Left lung (tissue), 10 donors: Measurements from ENCODE around the gene PTPRN2. TPM values are rescaled to one million over a fixed set of nuclear protein-coding genes. Genes with fewer than 3 reads are reported as not detected.

ENCODE experiments used
- ATAC-seq: fragments of 200-7000 bp; cut with Tn5 transposase; one replicate; pipeline ENCODE4 v1.9.1; 2020; ENCODE audit warnings: moderate library complexity
- DNase-seq, 4 donors: peaks; one replicate each; pipeline ENCODE4 v3.0.0-alpha.2; 2013 to 2020
- H3K27ac ChIP-seq, 2 donors: fragments of 200-600 bp; sonication (generic) in 1 of 2; one replicate each; pipeline versions ENCODE4 v1.5.0 to v1.8.0; 2020 to 2021
- H3K27me3 ChIP-seq, 2 donors: fragments of 200-600 bp; sonication (generic) in 1 of 2; one replicate each; pipeline versions ENCODE4 v1.5.0 to v1.8.0; 2020 to 2021
- H3K36me3 ChIP-seq, 2 donors: fragments of 200-600 bp; sonication (generic) in 1 of 2; one replicate each; pipeline versions ENCODE4 v1.5.0 to v1.8.0; 2020 to 2021
- H3K4me1 ChIP-seq, 2 donors: fragments of 200-600 bp; one replicate each; pipeline ENCODE4 v1.8.0; 2021
- H3K4me3 ChIP-seq, 2 donors: fragments of 200-600 bp; sonication (generic) in 1 of 2; one replicate each; pipeline versions ENCODE4 v1.5.0 to v1.8.0; 2020 to 2021; ENCODE audit warnings: mild to moderate bottlenecking in 1 of 2
- H3K9me3 ChIP-seq, 2 donors: fragments of 200-600 bp; sonication (generic) in 1 of 2; one replicate each; pipeline versions ENCODE4 v1.5.0 to v1.8.0; 2020 to 2021
- CTCF ChIP-seq, 2 donors: fragments of 200-600 bp; sonication (generic) in 1 of 2; IDR thresholded peaks; one replicate each; pipeline versions ENCODE4 v1.5.0 to v1.8.0; 2021; ENCODE audit warnings: antibody characterized with exemption in 2 of 2
- intact Hi-C, 2 donors: fragments of 100-400 bp; cut with DNase I; formaldehyde crosslinking; loops; one replicate each; pipeline versions ENCODE4 v1.11.2 to v1.14.2; 2022
- polyA plus RNA-seq, 6 donors: library from polyadenylated mRNA; unstranded; fragments of 120-200 nt; gene quantifications; one replicate each; pipeline ENCODE4 v1.2.1, GENCODE V29; 2013; ENCODE audit not compliant: insufficient read length in 6 of 6
- total RNA-seq, 2 donors: library from RNA; stranded (reverse); fragmentation: NEBNext Ultra II Directional; extraction: Animal tissue kit (Norgen Biotek cat#: 25700); gene quantifications; one replicate each; pipeline ENCODE4 v1.2.1, GENCODE V29; 2021
- donor health status: DM: no; HTN: yes; CAD: no.
- donor health status: DM: no; HTN: no; CAD: no.

Gene PTPRN2
- total and polyA plus RNA-seq, 8 donors, result 4.0 to 7.8 (median 6.8) TPM

- H3K27ac ChIP-seq, result no peak overlapping the region
- DNase-seq (no peak), ATAC-seq (no peak)
- H3K36me3 ChIP-seq, result no peaks in the 10 kb centered on the region
- peaks cover 0 to 15% of the 10 kb centered on the region in 2 donors for H3K27me3 ChIP-seq
- H3K4me1 ChIP-seq, result no peaks in the 10 kb centered on the region
- no peak for TF ChIP-seq CTCF (IDR thresholded peaks at IDR 0.05)
- no peak overlapping the region for H3K4me3 ChIP-seq
- H3K9me3 ChIP-seq, result peaks cover 0 to 26% of the 10 kb centered on the region in 2 donors
- intact Hi-C loops, result no loop called here
Observed at GRCh38 chr7:158329686-158330085, 257.9 kb downstream of the PTPRN2 start.

GRCh38 chr7:158329014-158329610 is 258.5 kb downstream of the PTPRN2 start:
- no peak for TF ChIP-seq CTCF (IDR thresholded peaks at IDR 0.05)
- H3K27ac ChIP-seq, result no peak overlapping the region
- no peaks in the 10 kb centered on the region for H3K36me3 ChIP-seq
- H3K4me3 ChIP-seq, result no peak overlapping the region
- peaks cover 0 to 21% of the 10 kb centered on the region in 2 donors for H3K27me3 ChIP-seq
- no peak for DNase-seq
- intact Hi-C loops, result no loop called here
- H3K4me1 ChIP-seq, result no peaks in the 10 kb centered on the region
- peaks cover 0 to 26% of the 10 kb centered on the region in 2 donors for H3K9me3 ChIP-seq
- no peak for ATAC-seq

- ATAC-seq (no peak), DNase-seq (no peak)
- intact Hi-C loops, result no loop called here
Observed at GRCh38 chr7:158328376-158329013, 259.1 kb downstream of the PTPRN2 start.

GRCh38 chr7:158327571-158328180 is 259.9 kb downstream of the PTPRN2 start:
- no peak overlapping the region for H3K27ac ChIP-seq
- no peak for TF ChIP-seq CTCF (IDR thresholded peaks at IDR 0.05)
- H3K36me3 ChIP-seq, result no peaks in the 10 kb centered on the region
- no peak overlapping the region for H3K4me3 ChIP-seq
- peaks cover 0 to 31% of the 10 kb centered on the region in 2 donors for H3K27me3 ChIP-seq
- intact Hi-C loops, result no loop called here
- H3K9me3 ChIP-seq, result peaks cover 0 to 26% of the 10 kb centered on the region in 2 donors
- no peak for DNase-seq
- no peaks in the 10 kb centered on the region for H3K4me1 ChIP-seq
- no peak for ATAC-seq

More at GRCh38 chr7:158328376-158329013, 259.1 kb downstream of the PTPRN2 start:
- TF ChIP-seq CTCF (IDR thresholded peaks at IDR 0.05), result no peak
- Histone ChIP-seq H3K9me3 (peaks cover 0 to 26% of the 10 kb centered on the region in 2 donors), H3K4me3 (no peak overlapping the region), H3K27me3 (peaks cover 0 to 24% of the 10 kb centered on the region in 2 donors), H3K4me1 (no peaks in the 10 kb centered on the region), H3K27ac (no peak overlapping the region), H3K36me3 (no peaks in the 10 kb centered on the region)

- H3K36me3 ChIP-seq, result no peaks in the 10 kb centered on the region
- H3K27me3 ChIP-seq, result peaks cover 0 to 38% of the 10 kb centered on the region in 2 donors
- H3K4me1 ChIP-seq, result no peaks in the 10 kb centered on the region
- H3K9me3 ChIP-seq, result peaks cover 0 to 22% of the 10 kb centered on the region in 2 donors
- no peak for TF ChIP-seq CTCF (IDR thresholded peaks at IDR 0.05)
- no peak for DNase-seq
- no peak overlapping the region for H3K27ac ChIP-seq
- H3K4me3 ChIP-seq, result no peak overlapping the region
- intact Hi-C loops, result no loop called here
- ATAC-seq, result no peak
Observed at GRCh38 chr7:158327012-158327411, 260.6 kb downstream of the PTPRN2 start.
